Progenitor cell of endocrine pancreas (in vitro differentiated cells): ENCODE results near the gene QPCTL. TPM values are rescaled to one million over a fixed set of nuclear protein-coding genes. Genes with fewer than 3 reads are reported as not detected.
A peak's percentile ranks its signal among the peaks of the same experiment; 100 is the strongest.

Experiments used
- DNase-seq: peaks from one replicate; pipeline ENCODE4 v3.0.0; 2021; ENCODE audit warnings: low spot score; ENCODE audit not compliant: unreplicated experiment
- H3K27ac Mint-ChIP-seq: 2 replicates; pipeline ENCODE4 v1.8.0; 2021; ENCODE audit warnings: mild to moderate bottlenecking, moderate library complexity, mixed read lengths
- H3K27me3 Mint-ChIP-seq: 2 replicates; pipeline ENCODE4 v1.8.0; 2021; ENCODE audit warnings: mixed read lengths
- H3K36me3 Mint-ChIP-seq: 2 replicates; pipeline ENCODE4 v1.8.0; 2022; ENCODE audit warnings: mixed read lengths; ENCODE audit not compliant: insufficient read depth
- H3K4me1 Mint-ChIP-seq: 2 replicates; pipeline ENCODE4 v1.8.0; 2021; ENCODE audit warnings: low read depth, mixed read lengths
- H3K4me3 Mint-ChIP-seq: 2 replicates; pipeline ENCODE4 v1.8.0; 2021; ENCODE audit warnings: low read depth, mild to moderate bottlenecking, moderate library complexity, mixed read lengths
- H3K9me3 Mint-ChIP-seq: 2 replicates; pipeline ENCODE4 v1.8.0; 2021; ENCODE audit warnings: low read depth, mixed read lengths
- CTCF ChIP-seq: fragments of 200-600 bp; sonication (generic); IDR thresholded peaks from one replicate; pipeline ENCODE4 v1.5.0; 2021; ENCODE audit warnings: antibody characterized with exemption, mild to moderate bottlenecking; ENCODE audit not compliant: unreplicated experiment
- long read RNA-seq: library from polyadenylated mRNA; unstranded; transcript quantifications from one replicate; pipeline ENCODE4 v2.0.0, GENCODE V29; 2020
- total RNA-seq: library from RNA; stranded (reverse); gene quantifications from 2 replicates; pipeline ENCODE4 v1.2.1, GENCODE V29; 2021

Gene QPCTL
- 9.0 and 10.8 TPM in 2 replicates for total RNA-seq
- long read RNA-seq, partial matches to known transcripts: 1 of 1 reads
- long read RNA-seq, other reads (novel, unspliced or antisense): 0 of 1 reads

GRCh38 chr19:45692187-45693105 is at the start of gene QPCTL:
TSS of gene QPCTL (plus strand) at chr19:45692666. CDS start at chr19:45692704, 38 bp downstream.
- Mint-ChIP-seq H3K36me3 (peaks cover 2% of the 10 kb centered on the region), H3K4me1 (peaks cover 6% of the 10 kb centered on the region), H3K9me3 (no peaks in the 10 kb centered on the region), H3K27me3 (no peaks in the 10 kb centered on the region), H3K4me3 (peak within 1 kb of the TSS; percentile 88), H3K27ac (peak within 1 kb of the TSS; percentile 99)
- TF ChIP-seq CTCF: no peak
- peak; percentile 90 for DNase-seq

DNA sequence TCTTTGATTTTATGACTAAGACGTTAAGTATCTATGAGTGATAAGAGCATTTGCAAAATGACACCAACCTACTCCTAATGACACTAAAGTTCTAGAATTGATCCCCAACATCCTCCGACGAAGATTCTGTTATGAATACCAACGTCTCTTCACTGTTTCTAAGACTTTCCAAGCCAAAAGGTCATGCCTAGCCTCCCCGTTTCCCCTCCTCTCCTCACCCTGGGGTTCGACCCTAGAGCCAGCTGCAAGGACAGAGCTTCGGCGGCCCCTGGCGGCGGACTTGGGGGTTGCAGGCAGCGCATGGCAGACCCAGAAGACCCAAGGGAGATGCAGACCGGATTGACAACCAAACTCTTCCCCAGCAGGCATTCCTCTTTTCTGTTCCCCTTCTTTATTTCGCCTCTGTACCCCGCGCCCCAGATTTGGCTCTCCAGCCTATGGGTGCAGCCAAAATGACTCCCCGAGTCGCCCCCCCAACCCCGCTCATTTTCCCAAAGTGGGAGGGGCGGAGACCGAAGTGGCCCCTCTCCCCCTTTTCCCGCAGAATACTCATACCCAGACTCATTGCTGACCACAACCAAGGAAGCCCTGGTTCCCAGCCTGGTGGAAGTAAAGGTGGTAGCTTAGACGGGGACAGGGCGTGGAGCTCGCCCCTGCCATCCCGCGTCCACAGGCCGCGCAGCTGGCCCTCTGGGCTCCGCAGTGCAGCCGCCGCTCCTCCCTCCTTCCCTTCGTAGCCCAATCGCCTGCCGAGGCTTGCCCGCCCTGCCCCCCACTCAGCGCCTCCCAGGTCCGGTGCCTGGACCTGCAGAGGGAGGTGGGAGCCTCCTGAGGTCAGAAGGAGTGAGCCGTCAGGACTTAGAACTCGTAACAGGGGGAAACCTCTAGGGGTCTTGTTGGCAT is 49.2 kb upstream of the QPCTL start:
- peak; percentile 83 for DNase-seq
- no peaks in the 10 kb centered on the region for H3K36me3 Mint-ChIP-seq
- H3K4me3 Mint-ChIP-seq: peak overlapping the region; percentile 72
- H3K4me1 Mint-ChIP-seq: peaks cover 23% of the 10 kb centered on the region
- H3K9me3 Mint-ChIP-seq: peaks cover 6% of the 10 kb centered on the region
- peaks cover 14% of the 10 kb centered on the region for H3K27me3 Mint-ChIP-seq
- peak; percentile 98 for TF ChIP-seq CTCF
- H3K27ac Mint-ChIP-seq: peak overlapping the region; percentile 70

- peak overlapping the region; percentile 72 for H3K4me3 Mint-ChIP-seq
- TF ChIP-seq CTCF: no peak
- no peak for DNase-seq
- H3K9me3 Mint-ChIP-seq: peaks cover 6% of the 10 kb centered on the region
- no peaks in the 10 kb centered on the region for H3K36me3 Mint-ChIP-seq
- no peak overlapping the region for H3K27ac Mint-ChIP-seq
- H3K27me3 Mint-ChIP-seq: peaks cover 14% of the 10 kb centered on the region
- H3K4me1 Mint-ChIP-seq: peaks cover 17% of the 10 kb centered on the region
Measured at GRCh38 chr19:45643927-45644771, 48.3 kb upstream of the QPCTL start.

DNA sequence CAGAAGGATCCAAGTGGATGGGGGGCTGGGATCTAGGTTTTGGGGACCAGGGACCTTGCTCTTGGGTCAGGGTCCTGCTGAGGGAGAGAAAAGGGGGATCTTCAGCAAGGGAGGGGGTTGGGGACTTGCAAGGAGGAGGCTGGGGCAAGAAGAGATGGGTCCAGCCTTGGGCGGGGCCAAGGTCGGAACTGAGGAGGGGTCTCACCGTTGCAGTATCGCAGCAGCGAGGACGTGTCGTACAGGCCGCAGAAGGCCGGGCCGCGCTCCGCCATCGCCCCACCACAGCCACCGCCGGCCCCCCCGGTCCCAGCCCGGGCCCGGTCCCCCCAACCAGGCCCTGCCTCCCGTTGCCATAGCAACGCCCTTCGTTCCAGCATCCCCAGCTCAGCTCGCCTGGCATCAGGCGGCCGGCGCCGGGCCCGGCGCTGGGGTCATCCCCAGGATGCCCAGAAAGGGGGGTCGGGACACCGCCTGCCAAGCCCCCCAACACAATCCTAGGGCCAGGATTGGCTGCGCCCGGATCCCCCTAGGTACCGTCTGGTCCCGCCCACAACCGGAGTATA is 47.3 kb upstream of the QPCTL start:
- H3K27ac Mint-ChIP-seq: no peak overlapping the region
- peaks cover 17% of the 10 kb centered on the region for H3K4me1 Mint-ChIP-seq
- no peak overlapping the region for H3K4me3 Mint-ChIP-seq
- no peak for DNase-seq
- peaks cover 14% of the 10 kb centered on the region for H3K27me3 Mint-ChIP-seq
- no peak for TF ChIP-seq CTCF
- H3K36me3 Mint-ChIP-seq: no peaks in the 10 kb centered on the region
- peaks cover 6% of the 10 kb centered on the region for H3K9me3 Mint-ChIP-seq
